HepG2 (cell line): Measurements from ENCODE around the gene USP27X. TPM values are rescaled to one million over a fixed set of nuclear protein-coding genes. Genes with fewer than 3 reads are reported as not detected.

ENCODE experiments used
- ETV5 ChIP-seq: IDR thresholded peaks from 2 replicates; pipeline ENCODE4 v1.6.1; 2018; ENCODE audit warnings: missing biosample characterization, missing genetic modification reagents, inconsistent platforms, borderline replicate concordance
- FOSL2 ChIP-seq: sonication (generic); formaldehyde crosslinking; IDR thresholded peaks from 2 replicates; pipeline ENCODE4 v1.4.0; 2020; ENCODE audit warnings: missing genetic modification reagents
- GABPA ChIP-seq, 2 experiments: IDR thresholded peaks; 2 replicates each; pipeline ENCODE4 v1.6.1; 2011 to 2016; ENCODE audit warnings: low read depth in 2 of 2, low read length in 1 of 2, missing biosample characterization in 1 of 2, missing genetic modification characterization in 1 of 2
- IRF2 ChIP-seq: IDR thresholded peaks from 2 replicates; pipeline ENCODE4 v1.6.1; 2018; ENCODE audit warnings: missing genetic modification reagents, missing compliant biosample characterization
- KDM5A ChIP-seq: fragments of 200-600 bp; sonication (generic); IDR thresholded peaks from 2 replicates; pipeline ENCODE4 v1.7.0; 2018; ENCODE audit warnings: antibody characterized with exemption, mild to moderate bottlenecking, low read length, borderline replicate concordance
- KDM5B ChIP-seq: sonication (generic); formaldehyde crosslinking; IDR thresholded peaks from 2 replicates; pipeline ENCODE4 v1.4.0; 2020; ENCODE audit warnings: missing genetic modification reagents, mild to moderate bottlenecking, borderline replicate concordance
- KLF11 ChIP-seq: IDR thresholded peaks from 2 replicates; pipeline ENCODE4 v1.6.1; 2016; ENCODE audit warnings: missing compliant biosample characterization
- MEIS2 ChIP-seq: sonication (generic); formaldehyde crosslinking; IDR thresholded peaks from 2 replicates; pipeline ENCODE4 v1.9.0; 2021; ENCODE audit warnings: mild to moderate bottlenecking, missing genetic modification reagents
- NR2F2 ChIP-seq: IDR thresholded peaks from 2 replicates; pipeline ENCODE4 v1.6.1; 2012; ENCODE audit warnings: low read depth, inconsistent platforms, borderline replicate concordance
- POGK ChIP-seq: sonication (generic); formaldehyde crosslinking; conservative IDR thresholded peaks from 2 replicates; pipeline ENCODE4 v1.8.0; 2022; ENCODE audit warnings: mild to moderate bottlenecking, moderate library complexity, missing genetic modification reagents
- RXRA ChIP-seq: sonication (generic); formaldehyde crosslinking; IDR thresholded peaks from 2 replicates; pipeline ENCODE4 v1.5.1; 2020; ENCODE audit warnings: missing genetic modification reagents
- ZNF260 ChIP-seq: sonication (generic); formaldehyde crosslinking; IDR thresholded peaks from 2 replicates; pipeline ENCODE4 v1.4.0; 2020; ENCODE audit warnings: missing genetic modification reagents, low read depth, mild to moderate bottlenecking, borderline replicate concordance
- ZNF510 ChIP-seq: sonication (generic); formaldehyde crosslinking; IDR thresholded peaks from 2 replicates; pipeline ENCODE4 v1.4.0; 2020; ENCODE audit warnings: low read depth, mild to moderate bottlenecking, missing genetic modification reagents
- polyA plus RNA-seq, 8 experiments: library from polyadenylated mRNA; depleted of rRNA in 3 of 8; stranded (reverse) in 7 of 8; unstranded in 1 of 8; fragments of >200 nt; fragmentation: Illumina TruSeq in 4 of 8; extraction: Trizol in 4 of 8; gene quantifications; 2 replicates each; pipeline versions ENCODE4 v1.2.1 to v1.2.3, GENCODE V29; 2011 to 2016; ENCODE audit warnings: low read depth in 4 of 8, missing spikeins in 1 of 8, mixed read lengths in 1 of 8; ENCODE audit not compliant: insufficient read depth in 1 of 8
- total RNA-seq, 5 experiments: library from RNA; depleted of rRNA; stranded (reverse); fragments of >200 nt; fragmentation: Illumina TruSeq; extraction: Trizol; gene quantifications; 2 replicates each; pipeline ENCODE4 v1.2.3, GENCODE V29; 2016; ENCODE audit warnings: low read depth in 1 of 5

Gene USP27X
- total and polyA plus RNA-seq, 2 of the 13 experiments (the other 11 are each of a cell fraction or from before 2014, with no cell fraction given): 7.2 to 9.7 TPM

DNA sequence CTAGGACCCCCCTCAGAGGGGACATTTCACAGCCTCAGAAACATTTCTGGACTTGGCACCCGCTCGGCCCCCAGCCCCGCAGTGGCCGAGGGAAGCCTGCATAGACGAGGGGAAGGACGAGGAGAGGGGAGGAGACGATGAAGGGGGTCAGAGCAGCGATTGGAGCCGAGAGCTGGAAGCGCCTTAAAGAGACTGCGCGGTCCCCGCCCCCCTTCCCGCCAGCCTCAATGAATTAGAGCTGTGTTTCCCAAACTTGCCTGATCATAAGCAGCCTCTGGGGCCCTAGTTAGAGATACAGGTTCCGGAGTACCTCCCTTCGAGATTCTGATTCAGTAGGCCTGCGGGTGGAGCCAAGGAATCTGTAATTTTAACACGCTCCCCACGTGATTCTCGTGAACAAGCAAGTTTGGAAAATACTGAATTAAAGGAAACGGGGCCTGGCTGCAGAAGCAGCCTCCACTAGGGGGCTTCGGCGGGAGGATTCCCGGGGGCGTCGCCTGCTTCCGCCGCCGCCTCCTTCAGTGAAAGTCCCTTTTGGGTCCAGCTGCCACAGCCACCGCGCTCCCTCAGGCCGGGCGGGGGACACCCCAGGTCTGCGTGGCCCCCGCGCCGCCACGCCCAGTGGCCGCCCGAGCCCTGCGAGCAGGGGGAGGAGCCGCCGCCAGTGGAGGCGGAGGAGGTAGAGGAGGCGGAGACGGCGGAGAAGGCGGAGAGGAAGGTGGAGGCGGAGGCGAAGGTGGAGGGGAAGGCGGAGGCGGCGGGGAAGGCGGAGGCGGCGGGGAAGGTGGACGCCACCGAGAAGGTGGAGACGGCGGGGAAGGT, at the start of gene USP27X (continued):
- 0 out of 2 replicates have a peak, but pooled peaks have one; percentile 40 for TF ChIP-seq POGK (CRISPR knock-in tag)
- TF ChIP-seq RXRA (CRISPR knock-in tag): no peak
- TF ChIP-seq ZNF260: no peak
- no peak for TF ChIP-seq ZNF510 (CRISPR knock-in tag)
- no peak; the same call in 1 of the 2 replicates for TF ChIP-seq KDM5B (CRISPR knock-in tag)
- 0 out of 2 replicates have a peak, but pooled peaks have one; percentile 11 for TF ChIP-seq KLF11 (CRISPR knock-in tag)
- TF ChIP-seq GABPA (IDR thresholded peaks at IDR 0.05; ENCODE audit: low read depth, low read length): no peak
- peak; percentile 57 for TF ChIP-seq GABPA (CRISPR knock-in tag; IDR thresholded peaks at IDR 0.05; ENCODE audit: low read depth)
- TF ChIP-seq FOSL2: no peak
- peak; percentile 8; the same call in 1 of the 2 replicates for TF ChIP-seq NR2F2
- TF ChIP-seq MEIS2: no peak
- peak; percentile 12; the same call in 1 of the 2 replicates for TF ChIP-seq IRF2 (CRISPR knock-in tag)
- peak; percentile 32; the same call in 1 of the 2 replicates for TF ChIP-seq KDM5A
- TF ChIP-seq ETV5 (CRISPR knock-in tag): peak; percentile 56; the same call in 1 of the 2 replicates
